GM12875 (cell line): Measurements from ENCODE around the gene SH3GL1.

Experiments used
- H3K4me3 ChIP-seq: one replicate; pipeline ENCODE4 v1.5.1; 2011; ENCODE audit warnings: low read depth, low read length, control low read depth
- CTCF ChIP-seq: IDR thresholded peaks from 2 replicates; pipeline ENCODE4 v1.5.1; 2011; ENCODE audit warnings: low read depth, mild to moderate bottlenecking, control low read depth, inconsistent platforms, low read length, moderate library complexity, borderline replicate concordance; ENCODE audit not compliant: insufficient read depth

SH3GL1 gene

GRCh38 chr19:4318460-4318859 is 81.9 kb downstream of the SH3GL1 start:
- H3K4me3 ChIP-seq, result no peak overlapping the region
- TF ChIP-seq CTCF, result no peak

GRCh38 chr19:4316956-4317355 is 83.4 kb downstream of the SH3GL1 start:
- no peak overlapping the region for H3K4me3 ChIP-seq
- no peak for TF ChIP-seq CTCF

GRCh38 chr19:4313847-4314490 is 86.4 kb downstream of the SH3GL1 start:
- TF ChIP-seq CTCF, result no peak
- H3K4me3 ChIP-seq, result no peak overlapping the region
